Renal cortex interstitium (tissue), 3 donors: ENCODE measurements around the gene TMEM236. TPM values are rescaled to one million over a fixed set of nuclear protein-coding genes. Genes with fewer than 3 reads are reported as not detected.

ENCODE experiments used
- polyA plus RNA-seq, 3 donors: library from polyadenylated mRNA; unstranded; fragments of 120-200 nt; gene quantifications; one replicate each; pipeline ENCODE4 v1.2.1, GENCODE V29; 2013; ENCODE audit not compliant: insufficient read length in 3 of 3

Gene TMEM236
- polyA plus RNA-seq, 3 donors: 0.20 to 0.34 (median 0.29) TPM

Other genes with a start within 250 kb of the TMEM236 start
- 10 to 100 TPM; 14.6 to 15.4 (median 14.6) TPM for gene HACD1, start 134.8 kb upstream of the TMEM236 start, polyA plus RNA-seq
- gene STAM, start 108.0 kb upstream of the TMEM236 start, polyA plus RNA-seq: 10 to 100 TPM; 28.5 to 30.5 (median 30.1) TPM
- 10 to 100 TPM in 2 of 3 donors, 1 to 10 TPM in 1; 8.6 to 10.3 (median 10.2) TPM for gene MRC1, start 57.1 kb downstream of the TMEM236 start, polyA plus RNA-seq
- not detected for gene SLC39A12, start 199.7 kb downstream of the TMEM236 start, polyA plus RNA-seq